Islet of Langerhans (tissue), 1 donor: ENCODE data around the gene KIAA2012.
"Not testable (repeated sequence)": the region's sequence is repeated elsewhere in the genome, so short reads cannot be mapped to it uniquely, and the experiment has no call there.

Experiments used
- FAIRE-seq: peaks from one replicate; lab custom pipeline; 2011; peaks lifted over from hg19 to GRCh38; lab: Jason Lieb, UNC

KIAA2012 gene

DNA sequence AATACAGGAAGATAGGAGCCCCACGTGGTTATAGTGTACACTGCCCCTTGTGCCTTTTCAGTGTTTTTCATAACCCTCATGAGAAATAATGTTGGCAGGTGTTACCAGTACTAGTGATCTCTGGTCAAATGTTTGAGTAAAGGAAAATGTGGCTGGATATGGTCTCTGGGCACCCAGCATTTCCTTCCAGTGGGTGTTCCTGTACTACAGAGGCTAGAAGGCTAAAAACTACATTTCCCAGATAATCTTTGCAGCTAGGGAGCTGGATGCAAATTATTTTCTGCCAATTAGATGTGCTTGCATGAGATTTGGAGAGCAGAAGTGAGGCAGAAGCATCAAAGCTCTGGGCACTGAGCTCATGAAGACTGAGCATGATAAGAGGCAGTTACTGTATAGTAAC is 45.1 kb downstream of the KIAA2012 start:
- FAIRE-seq, result no peak

DNA sequence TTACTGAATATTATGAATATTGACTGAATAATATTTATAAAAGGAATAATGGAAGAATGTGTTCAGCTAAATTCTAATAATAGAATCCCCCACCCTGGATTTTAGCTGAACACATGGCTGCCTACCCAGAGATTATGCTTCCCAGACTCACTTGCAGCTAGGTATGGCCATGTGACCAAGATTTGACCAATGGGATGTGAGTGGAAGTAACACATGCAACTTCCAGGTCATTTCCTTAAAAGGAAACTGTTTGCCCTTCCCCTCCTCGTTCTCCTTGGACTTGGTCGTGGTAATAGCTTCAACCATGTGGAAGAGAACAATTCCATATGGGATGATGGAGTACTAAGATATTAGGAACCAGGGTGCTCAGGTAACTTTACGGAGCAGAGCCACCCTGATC is 47.8 kb downstream of the KIAA2012 start:
- no peak for FAIRE-seq

DNA sequence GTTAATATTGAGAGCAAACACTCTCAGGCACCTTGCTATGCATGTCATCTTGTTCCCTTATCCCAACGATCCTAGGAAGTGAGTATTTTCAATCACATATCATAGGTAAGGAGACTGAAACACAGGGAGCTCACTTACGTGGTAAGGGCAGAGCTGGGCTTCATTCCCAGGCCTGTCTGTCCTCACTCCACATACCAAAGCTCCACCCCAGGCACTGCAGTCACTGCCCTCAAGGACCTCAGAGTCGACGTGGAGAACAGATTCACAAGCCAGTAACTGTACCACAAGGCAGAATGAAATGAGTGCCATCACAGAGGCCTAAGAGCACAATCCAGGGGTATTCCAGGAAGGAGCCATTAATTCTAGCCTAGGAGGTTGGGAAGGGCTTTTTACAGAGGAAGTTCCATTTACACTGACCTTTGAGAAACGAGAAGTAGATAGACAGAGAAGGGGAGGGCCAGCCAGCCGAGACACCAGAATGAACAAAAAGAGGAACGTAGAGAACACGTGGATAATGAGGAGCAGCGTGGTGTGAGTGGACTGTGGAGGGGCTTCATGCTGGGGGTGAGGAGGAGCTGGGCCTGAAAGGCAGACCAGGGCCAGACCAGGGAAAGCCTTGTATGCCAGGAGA is 48.6 kb downstream of the KIAA2012 start:
- no peak for FAIRE-seq

DNA sequence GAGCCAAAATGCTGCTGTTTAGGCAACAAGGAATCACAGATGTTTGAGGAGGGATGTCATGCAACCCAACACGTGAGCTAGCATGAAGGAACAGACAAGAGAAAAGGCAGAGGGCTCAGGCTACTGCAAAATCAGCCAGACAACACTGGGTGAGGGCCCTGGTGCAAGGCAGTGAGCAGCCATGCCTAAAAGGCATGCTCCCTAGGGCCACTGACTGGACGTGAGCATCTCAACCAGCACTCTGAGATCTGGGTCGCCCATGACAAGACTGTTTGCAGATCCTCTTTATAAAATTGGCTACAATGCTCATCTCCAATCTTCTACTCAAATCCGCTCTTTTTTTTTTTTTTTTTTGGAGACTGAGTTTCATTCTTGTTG is 49.1 kb downstream of the KIAA2012 start:
- FAIRE-seq, result no peak

DNA sequence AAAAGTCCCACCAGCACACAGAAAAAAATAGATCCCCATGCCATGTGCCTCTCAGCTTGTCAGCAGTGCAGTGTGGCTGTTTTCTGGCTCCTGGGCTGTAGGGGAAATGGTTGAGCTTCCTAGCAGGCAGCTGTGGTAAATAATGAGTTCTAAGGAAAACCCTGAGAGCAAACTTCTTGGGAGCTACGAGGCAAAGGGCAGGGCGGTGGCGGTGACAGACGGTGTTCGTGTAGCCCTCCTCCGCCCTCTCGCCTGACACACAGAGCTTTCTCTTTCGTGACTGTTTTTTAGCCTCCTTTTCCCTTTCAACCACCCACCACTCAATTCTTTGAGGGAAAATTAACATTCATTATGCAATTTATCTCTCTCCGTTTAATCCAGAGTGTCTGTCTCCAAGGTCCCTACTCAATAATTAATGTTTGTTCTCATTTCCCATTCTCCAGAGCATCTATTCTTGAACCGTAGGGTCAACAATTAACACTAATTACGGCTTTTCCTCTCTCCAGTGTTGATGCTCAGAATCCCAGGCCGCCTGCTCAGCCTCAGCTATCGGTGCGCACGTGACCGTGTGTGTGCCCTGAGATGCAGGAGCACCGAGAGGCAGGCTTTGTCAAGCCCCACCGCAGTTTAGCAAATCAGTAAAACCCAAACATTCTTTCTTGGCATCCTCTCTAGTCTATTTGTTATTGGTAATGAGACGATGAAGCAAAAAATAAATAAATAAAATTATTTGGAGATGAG is 50.1 kb downstream of the KIAA2012 start:
- no peak for FAIRE-seq

DNA sequence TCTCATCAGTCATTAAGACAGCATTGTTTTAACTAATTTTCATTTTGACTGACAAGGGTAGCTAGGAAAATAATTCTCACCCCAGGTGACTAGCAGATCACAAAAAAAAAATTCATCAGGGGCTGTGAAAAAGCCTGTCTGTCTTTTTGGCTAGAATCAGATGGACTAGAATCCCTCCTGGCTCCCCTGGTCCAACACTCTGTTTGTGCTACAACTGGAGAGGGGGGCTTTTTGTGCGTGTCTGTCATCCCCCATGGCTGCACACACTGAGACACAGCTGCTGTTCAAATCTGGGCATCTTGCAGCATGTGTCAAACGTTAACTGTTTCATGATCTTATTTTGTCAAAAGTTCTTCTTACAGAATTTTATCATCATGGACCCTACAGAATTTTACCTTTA is 51.2 kb downstream of the KIAA2012 start:
- FAIRE-seq, result no peak

DNA sequence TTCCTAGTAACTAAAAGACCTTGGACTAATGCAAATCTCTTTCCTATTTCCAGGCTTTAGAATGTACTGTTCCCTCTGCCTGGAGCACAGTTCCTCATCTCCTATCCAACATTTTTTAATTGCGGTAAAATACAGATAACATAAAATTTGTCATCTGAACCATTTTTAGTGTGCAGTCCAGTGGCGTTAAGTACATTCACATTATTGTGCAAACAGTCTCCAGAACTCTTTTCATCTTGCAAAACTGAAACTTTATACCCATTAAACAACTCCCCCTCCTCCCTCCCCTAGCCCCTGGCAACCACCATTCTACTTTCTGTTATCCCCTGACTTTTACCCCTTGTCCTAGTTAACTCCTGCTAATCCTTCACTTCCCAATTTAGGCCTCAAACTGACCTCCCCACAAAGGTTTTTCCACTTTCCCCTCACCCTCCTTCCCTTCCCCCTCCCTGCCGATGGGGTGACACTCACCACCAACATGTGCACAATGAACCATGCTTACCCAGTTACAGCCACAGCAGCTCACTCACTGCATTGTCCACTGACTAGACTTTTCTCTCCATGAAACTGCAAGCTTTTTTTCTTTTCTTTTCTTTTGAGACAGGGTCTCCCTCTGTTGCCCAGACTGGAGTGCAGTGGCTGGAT is 54.8 kb downstream of the KIAA2012 start:
- no peak for FAIRE-seq

DNA sequence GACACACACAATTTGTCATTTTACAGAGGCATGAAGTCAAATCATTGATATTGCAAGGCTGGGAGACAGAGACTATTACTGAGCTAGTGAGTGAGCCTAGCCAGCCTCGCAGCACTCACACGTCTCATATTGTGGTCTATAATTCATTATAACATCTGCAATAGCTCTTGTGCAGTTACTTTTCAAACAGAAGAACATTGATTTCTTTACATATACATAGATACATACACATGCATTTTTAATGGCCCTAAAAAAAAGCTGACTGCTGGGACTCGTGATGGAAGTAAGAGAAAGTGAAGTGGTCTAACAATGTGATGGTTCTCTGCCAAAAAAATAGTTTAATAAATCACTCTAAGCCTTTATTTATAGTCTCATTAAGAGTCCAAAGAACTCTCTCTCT is 56.8 kb downstream of the KIAA2012 start:
- no peak for FAIRE-seq

DNA sequence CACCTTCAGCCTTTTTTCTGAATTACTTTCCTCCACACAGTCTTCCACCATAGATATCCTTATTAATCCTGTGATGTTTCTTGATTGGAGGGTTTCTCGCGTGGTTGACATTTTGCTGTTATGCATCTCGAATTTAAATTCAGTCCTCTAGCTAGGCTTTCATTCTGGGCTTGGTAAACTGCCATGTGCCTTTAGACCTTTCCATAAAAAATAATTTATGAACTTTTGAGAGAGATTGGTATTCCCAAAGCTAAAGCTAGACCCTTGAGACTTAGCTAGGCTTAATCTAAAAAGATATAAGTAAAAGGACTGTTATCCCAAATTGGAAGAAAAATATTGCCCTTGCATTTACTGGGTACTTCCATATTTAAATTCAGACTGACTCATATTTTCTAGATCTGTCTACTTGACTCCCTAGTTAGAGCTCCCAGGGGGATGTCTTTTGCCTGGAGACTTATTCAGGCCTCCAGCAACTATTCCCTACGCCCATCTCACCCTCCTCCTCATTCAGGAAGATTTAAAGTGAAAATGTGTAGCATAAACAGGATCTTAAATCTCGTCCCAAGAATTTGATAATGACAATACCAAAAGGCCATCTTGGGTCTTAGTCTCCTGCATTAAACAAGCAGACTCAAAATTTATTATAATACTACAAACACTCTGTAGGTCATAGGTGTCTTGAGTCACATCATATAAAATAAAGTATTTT is 60.3 kb downstream of the KIAA2012 start:
- no peak for FAIRE-seq

DNA sequence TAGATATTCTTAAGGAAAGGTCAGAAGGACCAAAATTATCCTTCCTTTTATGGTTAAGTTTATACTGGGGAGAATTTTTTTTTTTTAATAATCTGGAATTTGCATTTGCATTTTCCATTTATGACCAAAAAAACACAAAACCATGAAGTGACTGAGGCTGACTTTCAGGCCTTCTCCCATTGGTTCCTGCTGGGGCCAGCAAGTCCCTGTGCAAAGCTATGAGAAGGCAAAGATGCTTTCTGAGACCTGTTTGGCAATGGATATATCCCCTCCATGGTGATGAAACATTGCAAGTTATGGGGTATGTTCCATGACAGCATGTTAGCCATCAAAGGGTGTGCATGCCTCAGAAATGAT is 60.8 kb downstream of the KIAA2012 start:
- no peak for FAIRE-seq

DNA sequence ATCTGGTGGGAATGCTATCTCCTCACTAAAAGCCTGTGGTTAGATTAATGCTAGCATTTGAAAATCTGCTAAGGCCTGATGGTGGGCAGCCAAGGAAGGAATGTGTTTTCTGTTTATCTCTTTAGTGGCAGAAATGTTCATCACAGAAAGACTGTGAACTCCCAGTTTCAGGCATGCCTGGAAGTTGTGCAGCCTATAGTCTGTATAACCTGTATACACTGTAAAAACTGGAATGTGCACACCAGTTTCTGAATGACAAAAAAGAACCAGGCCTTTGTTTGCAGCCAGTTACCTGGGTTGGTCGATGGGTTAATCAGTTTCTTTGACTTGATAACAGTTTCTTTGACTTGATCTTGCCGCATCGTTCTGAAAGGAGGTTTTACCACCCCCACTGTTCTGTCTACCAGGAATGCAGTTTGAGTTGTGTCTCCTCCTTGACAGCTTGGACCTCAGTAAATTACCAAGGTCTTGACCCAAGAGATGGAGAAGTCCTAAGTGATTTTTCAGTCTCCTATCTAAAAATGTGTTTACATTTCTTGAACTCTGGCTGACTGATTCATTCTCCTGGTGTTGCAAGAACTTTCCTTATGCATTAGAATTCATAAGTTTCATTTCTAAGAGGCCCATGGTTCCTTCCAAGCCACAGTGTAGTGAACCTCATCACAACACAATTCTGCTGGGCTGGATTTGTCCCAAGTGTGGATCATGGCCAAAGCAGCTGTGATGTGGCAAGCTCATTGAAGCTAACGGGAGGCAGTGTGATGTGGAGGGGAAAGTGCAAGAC is 62.2 kb downstream of the KIAA2012 start:
- FAIRE-seq, result no peak

DNA sequence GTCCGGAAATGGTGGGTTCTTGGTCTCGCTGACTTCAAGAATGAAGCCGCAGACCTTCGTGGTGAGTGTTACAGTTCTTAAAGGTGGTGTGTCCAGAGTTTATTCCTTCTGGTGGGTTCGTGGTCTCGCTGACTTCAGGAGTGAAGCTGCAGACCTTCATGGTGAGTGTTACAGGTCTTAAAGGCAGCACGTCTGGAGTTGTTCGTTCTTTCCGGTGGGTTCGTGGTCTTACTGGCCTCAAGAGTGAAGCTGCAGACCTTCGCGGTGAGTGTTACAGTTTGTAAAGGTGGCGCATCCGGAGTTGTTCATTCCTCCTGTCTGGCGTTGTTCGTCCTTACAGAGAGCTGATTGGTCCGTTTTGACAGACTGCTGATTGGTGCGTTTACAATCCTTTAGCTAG is 63.0 kb downstream of the KIAA2012 start:
- FAIRE-seq, result not testable (repeated sequence)

DNA sequence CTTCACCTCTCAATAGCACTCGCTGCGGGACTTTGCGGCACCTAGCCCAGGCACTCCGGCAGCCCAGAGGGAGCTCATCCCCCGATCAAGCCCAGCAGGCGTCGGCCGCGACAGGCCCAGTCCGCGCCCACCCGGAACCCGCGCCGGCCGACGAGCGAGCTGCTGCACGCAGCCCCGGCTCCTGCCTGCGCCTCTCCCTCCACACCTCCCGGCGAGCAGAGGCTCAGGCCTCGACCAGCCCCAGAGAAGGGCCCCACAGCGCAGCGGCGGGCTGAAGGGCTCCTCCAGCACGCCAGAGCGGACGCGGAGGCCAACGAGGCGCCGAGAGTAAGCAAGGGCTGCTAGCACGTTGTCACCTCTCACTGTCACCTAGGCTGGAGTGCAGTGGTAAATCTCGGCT is 63.5 kb downstream of the KIAA2012 start:
- no peak for FAIRE-seq

DNA sequence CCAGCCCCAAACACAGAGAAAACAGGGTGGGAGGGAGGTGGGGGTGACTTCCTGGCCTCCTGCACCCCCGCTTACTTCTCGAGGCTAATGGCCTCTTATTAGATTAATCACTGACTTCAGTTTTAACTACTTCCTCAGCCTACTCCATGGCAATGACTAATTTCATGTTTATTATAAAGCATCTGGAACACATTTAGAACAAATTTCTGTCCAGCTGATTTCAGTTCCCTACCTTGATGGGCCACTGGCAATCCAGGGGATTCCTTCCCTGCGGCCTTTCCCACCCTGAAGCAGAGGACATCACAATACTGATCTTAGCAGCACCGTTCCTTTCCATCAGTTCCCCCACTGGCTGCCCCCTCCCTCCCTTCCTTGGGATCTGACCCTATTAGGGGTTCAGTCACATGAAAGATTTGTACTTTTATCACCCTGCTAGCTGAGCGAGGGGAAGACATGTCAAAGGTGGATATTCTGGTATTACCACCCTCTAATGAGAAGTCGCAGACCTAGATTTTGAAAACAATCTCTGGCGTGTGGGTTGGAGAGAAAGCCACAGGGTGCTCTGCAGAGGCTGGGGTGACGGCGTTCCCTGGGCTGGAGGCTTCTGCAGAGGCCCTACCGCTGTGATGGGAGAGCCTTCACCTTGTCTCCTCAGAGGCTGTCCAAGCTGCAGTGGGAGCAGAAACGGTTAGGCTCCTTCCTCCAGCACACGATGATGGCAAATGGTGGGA is 67.6 kb downstream of the KIAA2012 start:
- FAIRE-seq, result no peak

DNA sequence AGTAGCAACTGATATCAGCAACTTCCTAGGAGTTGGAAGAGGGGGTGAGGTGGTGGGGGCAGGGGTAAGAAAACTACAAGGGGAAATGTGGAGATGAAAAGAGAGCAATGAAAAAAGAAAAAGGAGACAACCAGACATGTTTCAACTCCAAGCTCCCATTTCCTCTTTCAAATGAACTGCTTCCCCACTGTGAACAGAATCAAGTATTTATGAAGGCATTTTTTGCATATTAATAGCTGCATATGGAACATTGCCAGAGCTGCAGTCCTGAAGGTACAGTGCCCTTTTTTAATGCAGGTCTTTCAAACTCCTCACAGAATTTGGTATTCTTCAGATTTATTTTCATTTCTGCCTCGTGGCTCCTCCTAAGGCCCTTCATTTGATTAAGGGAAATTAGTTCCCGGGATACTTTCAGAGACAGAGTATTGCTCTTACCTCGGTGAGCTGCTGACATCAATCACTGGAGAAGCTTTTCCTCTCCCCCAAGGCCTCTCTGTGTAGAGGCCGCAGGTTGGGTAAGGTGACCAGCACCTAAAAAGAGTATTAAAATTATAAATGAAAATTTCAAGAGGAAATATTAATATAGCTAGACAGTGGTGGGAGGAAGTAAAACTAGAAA is 68.4 kb downstream of the KIAA2012 start:
- FAIRE-seq, result no peak

DNA sequence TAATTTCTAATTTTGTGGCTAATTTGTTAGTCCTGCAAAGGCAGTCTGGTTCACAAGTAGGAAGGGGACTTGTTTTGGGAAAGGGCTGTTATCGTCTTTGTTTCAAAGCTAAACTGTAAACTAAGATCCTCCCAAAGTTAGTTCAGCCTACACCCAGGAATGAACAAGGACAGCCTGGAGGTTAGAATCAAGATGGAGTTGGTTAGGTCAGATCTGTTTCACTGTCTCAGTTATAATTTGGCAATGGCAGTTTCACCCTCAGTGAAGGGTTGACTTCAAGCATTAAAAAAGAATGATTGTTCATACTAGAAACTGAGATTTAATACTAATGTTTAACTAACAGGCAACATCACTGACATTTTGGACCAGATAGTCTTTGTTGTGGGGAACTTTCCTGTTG is 69.5 kb downstream of the KIAA2012 start:
- FAIRE-seq, result no peak

DNA sequence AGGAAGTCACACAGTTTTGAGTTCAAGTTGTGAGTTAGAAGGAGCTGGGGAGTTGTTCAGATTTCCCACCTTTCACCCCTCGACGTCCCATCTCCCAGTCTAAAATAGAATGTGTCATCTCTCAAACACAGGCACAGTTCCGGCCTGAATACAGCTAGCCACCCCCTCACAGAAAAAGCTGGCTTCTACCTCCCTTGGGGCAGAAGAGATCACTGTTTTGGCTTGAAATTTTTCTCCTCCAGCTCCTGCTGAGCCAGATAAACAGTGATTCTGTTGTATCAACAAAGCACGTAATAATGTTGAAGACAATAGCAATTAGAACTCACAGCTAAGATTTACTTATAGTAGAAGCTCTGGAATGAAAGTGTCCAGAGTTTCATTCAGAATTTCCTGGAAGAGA is 74.7 kb downstream of the KIAA2012 start:
- no peak for FAIRE-seq

DNA sequence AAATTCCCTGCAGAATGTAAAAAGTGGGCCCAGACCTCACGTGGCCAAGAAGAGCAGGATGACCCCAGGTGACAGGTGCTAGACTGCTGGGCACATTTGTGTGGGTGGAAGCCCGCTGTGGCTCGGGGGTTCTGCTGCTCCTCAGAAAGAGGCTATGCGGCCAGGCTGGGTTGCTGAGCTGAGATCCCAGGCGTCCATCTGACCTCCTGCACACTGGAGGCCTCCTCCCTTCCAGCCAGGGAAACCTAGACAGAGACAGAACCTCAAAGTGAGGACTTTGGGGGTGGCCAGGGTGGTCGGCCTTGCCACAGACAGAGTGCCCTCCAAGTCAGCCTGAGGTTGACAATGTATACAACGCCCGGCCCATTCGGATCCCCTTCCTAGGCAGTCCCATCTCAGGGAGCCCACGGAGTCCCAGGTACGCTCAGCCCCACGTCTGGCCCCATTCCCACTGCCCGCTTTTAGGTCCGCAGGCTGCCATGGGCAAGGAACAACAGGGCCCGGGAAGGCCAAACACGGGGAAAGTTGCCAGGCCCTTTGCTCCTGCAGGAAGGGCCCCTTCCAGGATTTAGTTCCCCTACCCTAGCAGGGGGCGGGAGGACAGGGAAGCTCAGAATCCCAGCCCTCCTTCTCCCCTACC is 75.6 kb downstream of the KIAA2012 start:
- no peak for FAIRE-seq

DNA sequence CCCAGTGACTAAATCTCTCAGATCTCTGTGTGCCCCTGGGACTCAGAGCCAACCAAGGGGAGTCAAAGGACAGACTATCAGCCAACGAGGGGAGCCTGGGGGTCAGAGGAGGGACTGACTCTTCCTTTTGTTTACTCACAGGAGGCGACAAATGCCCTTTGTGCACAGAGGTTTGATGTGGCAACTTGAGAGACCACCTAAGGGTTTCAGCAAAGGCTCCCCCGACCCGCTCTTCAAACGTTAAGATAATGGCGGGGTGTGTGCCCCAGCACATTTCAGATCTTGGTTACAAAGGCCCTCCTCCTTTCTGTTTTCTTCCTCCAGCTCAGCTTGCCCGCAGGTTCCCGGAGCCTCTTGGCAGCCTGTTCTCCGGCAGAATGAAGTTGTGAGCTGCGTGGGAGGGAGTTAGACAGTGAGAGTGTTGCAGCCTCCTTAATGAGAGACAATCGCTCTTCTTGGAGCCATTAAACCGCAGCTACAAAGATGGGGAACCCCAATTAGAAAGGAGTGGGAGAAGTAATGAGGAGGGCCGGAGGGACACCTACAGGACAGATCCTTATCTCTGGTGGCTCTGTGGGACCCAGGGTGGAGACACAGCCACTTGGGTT is 76.2 kb downstream of the KIAA2012 start:
- FAIRE-seq, result no peak

DNA sequence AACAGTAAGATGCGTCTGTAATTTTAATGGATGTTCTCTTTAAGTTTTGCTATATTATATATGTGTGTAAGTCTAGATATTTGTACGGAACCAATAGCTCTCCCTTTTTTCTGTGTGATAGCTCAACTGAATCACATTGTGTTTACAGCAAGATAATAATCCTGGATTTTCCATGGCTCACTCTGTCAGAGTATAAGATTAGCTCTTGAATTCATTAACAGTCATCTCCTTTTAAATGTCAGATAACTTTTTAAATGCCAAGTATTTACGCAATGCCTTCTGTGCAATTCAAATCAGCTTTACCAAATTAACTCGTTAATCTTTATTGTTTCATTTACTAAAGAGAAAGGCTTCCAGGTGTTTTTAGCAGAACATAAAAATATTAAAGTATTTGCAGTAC is 76.9 kb downstream of the KIAA2012 start:
- no peak for FAIRE-seq
